ENCODE data around the gene DDX31. TPM values are rescaled to one million over a fixed set of nuclear protein-coding genes. Genes with fewer than 3 reads are reported as not detected.

Gene DDX31
- total RNA-seq, 1 experiment from 2014 or later = 28.4 TPM

GRCh38 chr9:132590318-132591182, 79.2 kb downstream of the DDX31 start:
- no peak overlapping the region for H2AK5ac ChIP-seq (ENCODE audit: insufficient read length, low read length)
- H4K5ac ChIP-seq (ENCODE audit: insufficient read length, low read depth, low read length) = no peak overlapping the region
- H2BK5ac ChIP-seq (ENCODE audit: insufficient read length, low read length) = no peak overlapping the region
- peaks cover 77% of the 10 kb centered on the region for H3K27me3 Mint-ChIP-seq (ENCODE audit: low read depth)
- no peak overlapping the region for H2BK20ac ChIP-seq (ENCODE audit: low read depth, low read length, poor library complexity, severe bottlenecking)
- peak overlapping the region; percentile 57 to 79 for H3K4me3 Mint-ChIP-seq
- H3K9me3 Mint-ChIP-seq = peaks cover 3% of the 10 kb centered on the region in 2 experiments; a peak in 2 of 5 replicates
- H3K4me1 ChIP-seq (ENCODE audit: insufficient read depth, low read length) = peaks cover 7% of the 10 kb centered on the region; the same call in 1 of the 2 replicates
- H3K79me1 ChIP-seq (ENCODE audit: insufficient read depth, low read depth, low read length, poor library complexity, severe bottlenecking) = no peaks in the 10 kb centered on the region
- no peak for DNase-seq
- H3K79me2 ChIP-seq (ENCODE audit: insufficient read depth, low read length) = no peaks in the 10 kb centered on the region
- H3K23me2 ChIP-seq (ENCODE audit: insufficient read length, low read depth, low read length, poor library complexity, severe bottlenecking) = peaks cover 23% of the 10 kb centered on the region
- peaks cover 40 to 65% of the 10 kb centered on the region in 2 experiments for H3K4me1 Mint-ChIP-seq
- no peak overlapping the region for H3T11ph ChIP-seq (ENCODE audit: low read length)
- no peak overlapping the region for H2BK120ac ChIP-seq (ENCODE audit: low read depth, low read length, poor library complexity, severe bottlenecking)
- H3K36me3 Mint-ChIP-seq (ENCODE audit: insufficient read depth in 1 of 3, low read depth in 3 of 3) = peaks cover 2 to 21% (median 4%) of the 10 kb centered on the region in 3 experiments; a peak in 4 of 7 replicates
- no peak overlapping the region for H4K91ac ChIP-seq (ENCODE audit: insufficient read length, low read depth, low read length)
- peak overlapping the region; percentile 52 for H3K4me2 ChIP-seq (ENCODE audit: insufficient read depth, insufficient read length, low read length)
- no peak overlapping the region for H3K56ac ChIP-seq (ENCODE audit: insufficient read length, low read depth, low read length)
- no peak overlapping the region for H3K9ac ChIP-seq (ENCODE audit: extremely low read depth, insufficient read length, low read length)
- no peaks in the 10 kb centered on the region for H3K9me3 ChIP-seq (ENCODE audit: control insufficient read depth, low read depth, low read length)
- no peak overlapping the region for H3K4ac ChIP-seq (ENCODE audit: low read depth, low read length)
- peaks cover 66% of the 10 kb centered on the region for H3K27me3 ChIP-seq (ENCODE audit: insufficient read depth, low read length)
- H3K23ac ChIP-seq (ENCODE audit: insufficient read length, low read depth, low read length) = no peak overlapping the region
- no peak for TF ChIP-seq CTCF (conservative IDR thresholded peaks at IDR 0.05)
- 0 out of 2 replicates have a peak overlapping the region, but pooled peaks have one; percentile 0 for H3K14ac ChIP-seq (ENCODE audit: insufficient read depth, low read length)
- H4K20me1 ChIP-seq (ENCODE audit: control insufficient read depth, insufficient read depth, insufficient read length) = no peaks in the 10 kb centered on the region
- no CpG with 5 or more reads among the region's 73 CpGs for WGBS (ENCODE audit: extremely low coverage, insufficient read length, low lambda C conversion rate)
- H4K8ac ChIP-seq (replicated peaks; ENCODE audit: insufficient read length, low read depth, low read length) = no peak overlapping the region
- no peak overlapping the region for H2BK12ac ChIP-seq (ENCODE audit: insufficient read length, low read depth, low read length)
- peak overlapping the region in 1 of 3 experiments; percentile 90; a peak in 2 of 7 replicates for H3K27ac Mint-ChIP-seq
- H3K27ac ChIP-seq (ENCODE audit: insufficient read length, low read depth, low read length) = no peak overlapping the region
- H3K18ac ChIP-seq (ENCODE audit: insufficient read length, low read depth, low read length) = no peak overlapping the region
- H2BK15ac ChIP-seq (ENCODE audit: low read depth, low read length) = no peak overlapping the region
- no peak overlapping the region for H2AFZ ChIP-seq (ENCODE audit: low read length)
